Breast epithelium (tissue), 3 donors: Measurements from ENCODE around the gene FAT1.
"Not testable (repeated sequence)": the region's sequence is repeated elsewhere in the genome, so short reads cannot be mapped to it uniquely, and the experiment has no call there.

Experiments
- CTCF ChIP-seq, 3 donors: fragments of 450-650 bp; IDR thresholded peaks; one replicate each; pipeline ENCODE4 v1.5.1; 2016 to 2017; ENCODE audit warnings: antibody characterized with exemption in 3 of 3, mild to moderate bottlenecking in 3 of 3, moderate library complexity in 3 of 3
- POLR2A ChIP-seq: fragments of 450-650 bp; IDR thresholded peaks from one replicate; pipeline ENCODE4 v1.6.1; 2016; ENCODE audit warnings: antibody characterized with exemption, mild to moderate bottlenecking, moderate library complexity

- not testable (repeated sequence) for TF ChIP-seq CTCF (IDR thresholded peaks at IDR 0.05); POLR2A
Observed at GRCh38 chr4:186756550-186756949, 32.9 kb upstream of the FAT1 start.
